GM19023 (cell line): ENCODE results near the gene IL6R.
"Not testable (repeated sequence)": the region's sequence is repeated elsewhere in the genome, so short reads cannot be mapped to it uniquely, and the experiment has no call there.

Experiments
- ATAC-seq: cut with Tn5 transposase; IDR thresholded peaks from one replicate; pipeline ENCODE4 v1.9.1; 2021; ENCODE audit warnings: mild to moderate bottlenecking, moderate library complexity; ENCODE audit not compliant: unreplicated experiment

The IL6R gene

GRCh38 chr1:154406572-154406879 is 1.4 kb downstream of the IL6R start:
- no peak for ATAC-seq

GRCh38 chr1:154406886-154407197 is 1.7 kb downstream of the IL6R start:
- no peak for ATAC-seq

GRCh38 chr1:154407198-154408091 is 2.3 kb downstream of the IL6R start:
- no peak for ATAC-seq

- no peak for ATAC-seq
Measured at GRCh38 chr1:154408174-154408777, 3.1 kb downstream of the IL6R start.

- ATAC-seq, result no peak
Measured at GRCh38 chr1:154410185-154410827, 5.2 kb downstream of the IL6R start.

GRCh38 chr1:154411525-154411924 is 6.4 kb downstream of the IL6R start:
- ATAC-seq, result no peak

- no peak for ATAC-seq
Measured at GRCh38 chr1:154413177-154413783, 8.1 kb downstream of the IL6R start.

GRCh38 chr1:154414606-154415005 is 9.5 kb downstream of the IL6R start:
- no peak for ATAC-seq

GRCh38 chr1:154416471-154417337 is 11.6 kb downstream of the IL6R start:
- no peak for ATAC-seq

GRCh38 chr1:154417338-154417608 is 12.1 kb downstream of the IL6R start:
- ATAC-seq, result no peak

- ATAC-seq, result no peak
Measured at GRCh38 chr1:154418062-154418921, 13.1 kb downstream of the IL6R start.

GRCh38 chr1:154418923-154419619 is 13.9 kb downstream of the IL6R start:
- no peak for ATAC-seq

GRCh38 chr1:154419620-154420571 is 14.8 kb downstream of the IL6R start:
- no peak for ATAC-seq

- no peak for ATAC-seq
Measured at GRCh38 chr1:154420961-154421924, 16.1 kb downstream of the IL6R start.

- ATAC-seq, result not testable (repeated sequence)
Measured at GRCh38 chr1:154422049-154422448, 16.9 kb downstream of the IL6R start.

- no peak for ATAC-seq
Measured at GRCh38 chr1:154422521-154422920, 17.4 kb downstream of the IL6R start.

GRCh38 chr1:154423304-154423987 is 18.3 kb downstream of the IL6R start:
- no peak for ATAC-seq
